NCI-H2227 (cell line): ENCODE measurements around the gene SPOCK2.
"Not testable (repeated sequence)": the region's sequence is repeated elsewhere in the genome, so short reads cannot be mapped to it uniquely, and the experiment has no call there.

Experiments used
- DNase-seq: peaks from one replicate; lab custom pipeline; 2025; ENCODE audit not compliant: unreplicated experiment; lab: John Stamatoyannopoulos, UW

The SPOCK2 gene

GRCh38 chr10:72087969-72088888, at the start of gene SPOCK2:
TSS of gene SPOCK2 (minus strand) at chr10:72088551. CDS start at chr10:72088328, 223 bp downstream.
- peak; percentile 21 for DNase-seq

- DNase-seq: no peak
Observed at GRCh38 chr10:72137583-72137982, 49.2 kb upstream of the SPOCK2 start.

GRCh38 chr10:72136225-72136624, 47.9 kb upstream of the SPOCK2 start:
- not testable (repeated sequence) for DNase-seq

DNA sequence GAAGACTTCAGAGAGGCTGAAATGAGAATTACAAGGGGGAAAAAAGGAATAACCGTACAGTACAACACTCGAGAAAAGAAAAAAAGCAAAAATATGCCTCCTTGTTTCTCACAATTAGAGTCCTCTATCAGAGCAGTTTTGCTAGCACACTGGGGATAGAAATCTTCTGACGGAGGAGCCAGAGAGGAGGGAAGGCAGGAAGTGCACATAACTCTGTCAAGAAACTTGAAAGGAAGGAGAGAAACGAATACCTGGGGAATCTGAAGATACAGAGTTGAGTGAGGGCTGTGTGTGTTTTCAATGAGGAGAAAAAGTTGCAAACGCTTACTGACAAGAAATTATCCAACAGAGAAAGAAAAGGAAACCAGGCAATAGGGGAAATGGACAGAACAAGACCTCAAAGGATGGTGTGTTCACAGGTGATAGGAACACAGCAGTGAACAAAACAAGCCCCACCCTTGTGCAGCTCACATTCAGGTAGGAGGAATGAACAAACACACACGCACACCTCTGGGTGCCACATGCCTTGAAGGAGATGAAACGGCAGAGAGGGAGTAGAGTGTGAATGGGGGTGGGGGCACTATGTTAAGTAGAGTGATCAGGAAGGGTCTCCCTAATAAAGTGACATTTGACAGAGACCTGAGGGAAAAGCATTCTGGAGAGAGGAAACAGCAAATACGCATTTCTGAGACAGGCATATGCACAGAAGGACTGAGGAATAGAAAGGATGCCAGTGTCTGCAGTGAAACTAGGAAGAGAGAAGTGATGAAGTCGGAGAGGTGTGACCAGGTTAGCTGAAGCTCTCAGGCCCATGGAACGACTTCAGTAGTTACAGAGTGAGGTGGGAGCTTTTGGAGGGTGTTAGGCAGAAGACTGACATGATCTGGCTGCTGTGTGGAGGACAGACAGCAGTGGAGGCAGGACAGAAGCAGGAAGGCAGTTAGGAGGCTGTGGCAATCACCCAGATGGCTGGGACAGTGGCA, 46.7 kb upstream of the SPOCK2 start:
- DNase-seq: no peak

GRCh38 chr10:72133517-72133916, 45.2 kb upstream of the SPOCK2 start:
- no peak for DNase-seq

- no peak for DNase-seq
Observed at GRCh38 chr10:72132854-72133253, 44.5 kb upstream of the SPOCK2 start.

DNA sequence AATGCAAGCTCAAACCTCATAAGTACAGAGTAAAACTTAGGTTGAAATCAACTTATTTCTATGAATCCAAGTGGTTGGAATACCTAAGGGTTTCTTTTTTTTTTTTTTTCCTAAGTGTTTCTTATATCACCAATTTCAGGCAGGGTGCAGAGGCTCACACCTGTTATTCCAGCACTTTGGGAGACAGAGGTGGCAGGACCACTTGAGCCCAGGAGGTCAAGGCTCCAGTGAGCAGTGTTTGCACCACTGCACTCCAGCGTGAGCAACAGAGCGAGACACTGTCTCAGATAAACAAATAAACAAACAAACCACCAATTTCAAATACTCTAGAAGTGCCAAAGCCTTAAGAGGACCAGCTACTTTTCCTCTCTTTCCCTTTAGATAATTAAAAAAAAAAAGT, 39.2 kb upstream of the SPOCK2 start:
- no peak for DNase-seq

DNA sequence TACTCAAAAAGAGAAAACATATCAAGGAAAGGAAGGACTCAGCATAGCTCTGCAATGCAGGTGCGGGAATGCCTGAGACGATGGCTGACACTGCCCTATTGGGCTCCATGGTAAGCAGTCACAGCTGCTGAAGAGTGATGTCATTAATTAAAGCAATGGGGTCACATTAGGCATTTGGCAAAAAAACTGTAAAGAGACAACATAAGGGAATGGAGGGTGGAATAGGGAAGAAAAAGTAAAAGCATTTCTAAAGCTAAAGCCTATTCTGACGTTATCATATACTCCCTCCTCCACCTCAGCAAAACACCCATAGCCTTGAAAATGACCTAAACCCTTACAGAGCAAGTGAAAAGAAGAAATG, 38.5 kb upstream of the SPOCK2 start:
- no peak for DNase-seq

GRCh38 chr10:72126184-72126871, 38.0 kb upstream of the SPOCK2 start:
- DNase-seq: peak; percentile 9

GRCh38 chr10:72124989-72125388, 36.6 kb upstream of the SPOCK2 start:
- peak; percentile 40 for DNase-seq

GRCh38 chr10:72124381-72124780, 36.0 kb upstream of the SPOCK2 start:
- peak; percentile 24 for DNase-seq

GRCh38 chr10:72123616-72124015, 35.3 kb upstream of the SPOCK2 start:
- DNase-seq: no peak

GRCh38 chr10:72122221-72122620, 33.9 kb upstream of the SPOCK2 start:
- DNase-seq: no peak

DNA sequence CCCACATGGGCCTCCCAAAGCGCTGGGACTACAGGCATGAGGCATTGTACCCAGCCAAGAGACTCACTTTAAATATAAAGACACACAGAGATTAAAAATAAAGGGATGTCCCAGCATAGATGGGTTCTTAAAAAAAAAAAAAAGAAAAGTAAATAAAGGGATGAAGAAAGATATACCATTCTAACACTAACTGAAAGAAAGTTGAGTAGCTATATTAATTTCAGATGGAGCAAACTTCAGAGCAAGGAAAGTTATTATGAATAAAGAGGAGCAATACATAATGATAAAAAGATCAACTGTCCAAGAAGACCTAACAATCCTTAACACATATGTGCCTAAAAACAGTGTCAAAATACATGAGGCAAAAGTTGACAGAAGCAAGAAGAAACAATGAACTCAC, 33.0 kb upstream of the SPOCK2 start:
- no peak for DNase-seq

DNA sequence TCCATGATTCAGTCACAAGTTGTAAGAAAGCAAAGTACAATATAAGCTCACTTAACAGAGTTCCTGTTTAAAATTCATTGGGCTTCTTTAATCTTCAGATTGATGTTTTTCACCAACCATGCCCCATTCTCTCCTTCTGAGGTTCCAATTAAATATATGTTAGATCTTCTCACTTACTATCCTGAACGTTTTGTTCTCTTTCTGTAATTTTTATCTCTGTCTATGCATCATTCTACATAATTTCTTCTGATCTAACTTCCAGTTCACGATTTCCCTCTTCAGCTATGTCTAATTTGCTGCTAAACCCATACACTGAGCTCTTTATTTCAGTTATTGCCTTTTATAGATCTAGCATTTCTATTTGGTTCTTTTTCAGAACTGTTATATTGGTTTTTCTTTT, 28.0 kb upstream of the SPOCK2 start:
- DNase-seq: no peak

DNA sequence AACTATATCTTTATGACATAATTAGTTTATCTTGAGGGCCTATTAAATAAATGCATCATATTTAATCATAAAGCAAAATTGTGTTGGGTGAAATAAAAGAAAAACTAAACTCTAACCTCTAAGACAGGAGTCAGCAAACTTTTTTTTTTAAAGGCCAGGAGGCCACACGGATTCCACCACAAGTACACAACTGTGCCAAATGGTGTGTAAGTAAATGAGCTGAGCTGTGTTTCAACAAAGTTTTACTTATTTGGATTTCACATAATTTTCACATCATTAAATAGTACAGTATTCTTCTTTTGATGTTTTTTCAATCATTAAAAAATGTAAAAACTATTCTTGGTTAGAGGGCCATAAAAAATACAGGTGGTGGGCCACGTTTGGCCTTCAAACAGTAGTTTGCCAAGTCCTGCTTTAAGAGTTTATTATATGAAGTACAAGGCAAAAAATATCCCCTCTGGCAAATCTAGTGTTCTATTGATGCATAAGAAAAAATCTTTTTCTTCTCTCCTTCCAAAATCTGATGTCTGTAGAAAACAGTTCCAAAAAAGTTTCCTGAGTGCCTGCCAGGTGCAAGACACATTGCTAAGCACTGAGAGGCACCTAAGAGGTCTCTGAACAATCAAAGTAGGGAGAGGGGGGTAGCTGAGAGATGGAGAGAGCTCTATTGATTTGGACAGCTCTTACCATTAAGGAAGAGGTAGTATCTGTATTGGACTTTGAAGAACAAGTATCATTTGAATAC, 26.5 kb upstream of the SPOCK2 start:
- DNase-seq: no peak

DNA sequence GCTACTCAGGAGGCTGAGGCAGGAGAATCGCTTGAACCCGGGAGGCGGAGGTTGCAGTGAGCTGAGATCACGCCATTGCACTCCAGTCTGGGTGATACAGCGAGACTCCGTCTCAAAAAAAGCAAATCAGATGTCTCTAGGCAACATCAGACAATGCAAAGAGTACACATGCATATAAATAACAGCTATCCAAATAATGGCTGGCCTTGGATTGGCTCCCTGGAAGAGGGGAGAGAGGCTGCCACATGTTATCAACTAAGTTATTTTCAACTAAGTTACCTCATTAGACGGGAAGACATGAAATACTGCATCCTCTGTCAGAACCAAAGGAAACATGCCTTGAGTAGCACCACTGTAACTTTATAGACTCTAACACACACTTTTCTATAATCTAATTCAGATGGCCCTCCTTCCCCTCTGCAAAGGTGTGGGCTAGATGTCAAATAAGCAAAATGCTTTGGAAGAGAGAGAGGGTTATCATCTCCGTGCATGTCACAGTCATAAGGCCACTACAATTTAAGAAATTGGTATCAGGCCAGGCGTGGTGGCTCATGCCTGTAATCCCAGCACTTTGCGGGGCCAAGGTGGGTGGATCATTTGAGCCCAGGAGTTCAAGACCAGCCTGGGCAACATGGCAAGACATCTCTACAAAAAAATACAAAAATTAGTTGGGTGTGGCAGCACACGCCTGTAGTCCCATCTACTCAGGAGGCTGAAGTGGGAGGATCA, 22.5 kb upstream of the SPOCK2 start:
- DNase-seq: no peak

DNA sequence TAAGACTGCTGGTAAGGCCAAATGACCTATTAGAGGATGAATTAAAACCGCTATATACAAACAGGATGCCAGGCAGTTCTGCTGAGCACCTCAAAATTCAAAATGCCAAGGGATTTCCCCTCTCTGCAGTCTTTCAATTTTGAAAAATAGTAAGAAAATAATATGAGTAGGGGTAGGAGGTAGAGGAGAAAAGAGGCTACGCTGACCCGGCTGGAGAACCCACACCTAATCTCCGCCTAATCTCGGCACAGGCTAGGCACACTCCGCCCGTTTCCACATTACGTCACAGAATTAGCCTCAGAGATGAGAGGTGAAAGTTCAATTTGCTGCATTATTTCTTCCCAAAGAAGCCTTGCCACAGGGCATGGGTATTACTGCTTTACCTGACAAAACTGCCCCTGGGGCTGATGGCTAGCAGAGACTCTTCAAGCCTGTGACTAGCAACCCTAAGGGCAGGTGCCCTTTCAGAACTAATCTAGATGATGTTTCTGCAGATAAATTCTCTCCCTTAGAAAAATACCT, 21.3 kb upstream of the SPOCK2 start:
- DNase-seq: no peak

GRCh38 chr10:72108830-72109635, 20.7 kb upstream of the SPOCK2 start:
- peak; percentile 32 for DNase-seq
